HG03039 (cell line): ENCODE data around the gene ST7.
"Not testable (repeated sequence)": the region's sequence is repeated elsewhere in the genome, so short reads cannot be mapped to it uniquely, and the experiment has no call there.

ENCODE experiments used
- ATAC-seq: cut with Tn5 transposase; IDR thresholded peaks from one replicate; pipeline ENCODE4 v1.9.1; 2021; ENCODE audit warnings: mild to moderate bottlenecking, moderate library complexity; ENCODE audit not compliant: unreplicated experiment

Gene ST7

GRCh38 chr7:117122036-117122435 lies 168.7 kb downstream of the ST7 start:
- not testable (repeated sequence) for ATAC-seq

- ATAC-seq, result no peak
Measured at GRCh38 chr7:117122536-117122935, 169.2 kb downstream of the ST7 start.

- no peak for ATAC-seq
Measured at GRCh38 chr7:117123311-117123926, 170.1 kb downstream of the ST7 start.

GRCh38 chr7:117124591-117125220 lies 171.4 kb downstream of the ST7 start:
- peak; percentile 81 for ATAC-seq

- ATAC-seq, result no peak
Measured at GRCh38 chr7:117126676-117127075, 173.4 kb downstream of the ST7 start.

GRCh38 chr7:117127585-117128168 lies 174.4 kb downstream of the ST7 start:
- ATAC-seq, result peak; percentile 40

GRCh38 chr7:117129521-117129955 lies 176.2 kb downstream of the ST7 start:
- no peak for ATAC-seq

- ATAC-seq, result no peak
Measured at GRCh38 chr7:117130262-117130661, 177.0 kb downstream of the ST7 start.

- ATAC-seq, result no peak
Measured at GRCh38 chr7:117132321-117133120, 179.2 kb downstream of the ST7 start.

- no peak for ATAC-seq
Measured at GRCh38 chr7:117133125-117133524, 179.8 kb downstream of the ST7 start.

- ATAC-seq, result no peak
Measured at GRCh38 chr7:117134411-117134810, 181.1 kb downstream of the ST7 start.

GRCh38 chr7:117134889-117135552 lies 181.7 kb downstream of the ST7 start:
- ATAC-seq, result peak; percentile 38

GRCh38 chr7:117135553-117135891 lies 182.2 kb downstream of the ST7 start:
- ATAC-seq, result no peak

- no peak for ATAC-seq
Measured at GRCh38 chr7:117137868-117138267, 184.6 kb downstream of the ST7 start.

GRCh38 chr7:117138495-117138894 lies 185.2 kb downstream of the ST7 start:
- no peak for ATAC-seq

GRCh38 chr7:117138981-117139380 lies 185.7 kb downstream of the ST7 start:
- ATAC-seq, result no peak

GRCh38 chr7:117139397-117139984 lies 186.2 kb downstream of the ST7 start:
- no peak for ATAC-seq

GRCh38 chr7:117140921-117141320 lies 187.6 kb downstream of the ST7 start:
- ATAC-seq, result no peak

GRCh38 chr7:117143066-117143465 lies 189.8 kb downstream of the ST7 start:
- ATAC-seq, result no peak

GRCh38 chr7:117143580-117143979 lies 190.3 kb downstream of the ST7 start:
- no peak for ATAC-seq

GRCh38 chr7:117145333-117145732 lies 192.0 kb downstream of the ST7 start:
- ATAC-seq, result no peak
